Measurements from ENCODE around the gene CLIC4. TPM values are rescaled to one million over a fixed set of nuclear protein-coding genes. Genes with fewer than 3 reads are reported as not detected.

The CLIC4 gene
- polyA plus RNA-seq, 4 donors: 168 to 230 (median 203) TPM

DNA sequence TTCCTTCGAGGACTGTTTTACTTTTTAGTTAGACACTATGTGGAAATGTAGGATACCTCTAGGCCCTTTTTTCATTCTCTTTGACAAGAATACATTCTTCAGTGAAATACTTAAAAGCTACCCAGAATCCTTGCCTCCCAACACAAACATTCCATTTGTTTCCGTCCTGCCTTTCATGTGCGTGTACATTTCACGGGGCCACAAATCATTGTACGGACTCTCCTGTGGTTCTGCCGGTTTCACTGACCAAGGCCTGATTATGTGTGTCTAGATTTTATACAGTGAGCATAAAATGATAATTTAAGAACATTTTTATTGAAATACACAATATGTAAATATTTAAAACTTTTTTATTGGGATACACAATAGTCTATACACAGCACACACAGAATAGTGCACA lies 108.4 kb downstream of the CLIC4 start:
- no peak for DNase-seq (ENCODE audit: low read depth in 4 of 4, low spot score in 3 of 4)

DNA sequence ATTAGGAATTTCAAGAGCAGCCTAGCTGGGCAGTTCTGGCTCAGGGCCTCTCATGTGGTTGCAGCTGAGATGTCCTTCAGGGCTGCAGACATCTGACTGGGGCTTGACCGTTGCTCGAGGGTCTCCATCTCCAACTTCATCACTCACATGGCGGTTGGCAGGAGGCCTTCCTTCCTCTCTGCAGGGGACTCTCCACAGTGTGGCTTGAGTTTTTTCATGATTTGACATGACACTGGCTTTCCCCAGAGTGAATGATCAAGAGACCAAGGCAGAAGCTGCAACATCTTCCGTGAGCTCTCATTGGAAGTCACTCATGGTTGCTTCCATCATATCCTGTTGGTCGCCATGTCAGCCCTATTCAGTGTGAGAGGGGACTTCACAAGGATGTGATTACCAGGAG lies 110.2 kb downstream of the CLIC4 start:
- DNase-seq (ENCODE audit: low read depth in 4 of 4, low spot score in 3 of 4): no peak

DNA sequence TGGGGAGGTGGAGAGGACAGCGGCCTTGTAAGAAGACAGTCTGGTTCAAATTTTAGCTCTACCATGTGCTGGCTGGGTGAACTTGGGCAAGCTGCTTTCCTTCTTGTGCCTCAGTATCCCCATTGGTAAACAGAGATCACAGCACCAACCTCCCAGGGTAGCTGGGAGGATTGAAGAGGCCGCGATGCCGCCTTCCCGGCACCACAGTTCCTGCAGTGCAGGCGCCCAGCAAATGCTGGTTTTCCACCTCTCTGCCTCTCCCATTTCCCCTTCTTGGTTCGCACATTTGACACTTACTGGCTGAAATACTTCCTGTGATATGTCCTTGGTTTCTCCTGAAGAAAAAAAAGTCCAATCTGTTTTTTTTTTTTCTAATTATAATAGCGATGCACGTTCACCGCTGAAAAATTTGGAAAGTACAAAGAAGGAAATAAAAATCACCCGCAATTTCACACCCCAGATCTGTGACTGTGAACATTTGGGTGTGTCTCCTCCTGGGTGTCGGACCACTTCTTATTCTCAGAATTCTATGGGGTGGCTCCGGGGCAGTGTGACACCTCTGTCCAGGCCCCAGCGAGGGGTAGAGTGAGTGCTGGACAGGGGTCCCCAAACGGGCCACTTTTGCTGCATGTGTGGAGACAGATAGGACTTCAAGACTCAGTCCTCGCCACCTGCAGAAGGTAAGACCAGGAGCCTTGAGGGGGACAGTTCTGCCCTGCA lies 111.7 kb downstream of the CLIC4 start:
- no peak for DNase-seq (ENCODE audit: low read depth in 4 of 4, low spot score in 3 of 4)

DNA sequence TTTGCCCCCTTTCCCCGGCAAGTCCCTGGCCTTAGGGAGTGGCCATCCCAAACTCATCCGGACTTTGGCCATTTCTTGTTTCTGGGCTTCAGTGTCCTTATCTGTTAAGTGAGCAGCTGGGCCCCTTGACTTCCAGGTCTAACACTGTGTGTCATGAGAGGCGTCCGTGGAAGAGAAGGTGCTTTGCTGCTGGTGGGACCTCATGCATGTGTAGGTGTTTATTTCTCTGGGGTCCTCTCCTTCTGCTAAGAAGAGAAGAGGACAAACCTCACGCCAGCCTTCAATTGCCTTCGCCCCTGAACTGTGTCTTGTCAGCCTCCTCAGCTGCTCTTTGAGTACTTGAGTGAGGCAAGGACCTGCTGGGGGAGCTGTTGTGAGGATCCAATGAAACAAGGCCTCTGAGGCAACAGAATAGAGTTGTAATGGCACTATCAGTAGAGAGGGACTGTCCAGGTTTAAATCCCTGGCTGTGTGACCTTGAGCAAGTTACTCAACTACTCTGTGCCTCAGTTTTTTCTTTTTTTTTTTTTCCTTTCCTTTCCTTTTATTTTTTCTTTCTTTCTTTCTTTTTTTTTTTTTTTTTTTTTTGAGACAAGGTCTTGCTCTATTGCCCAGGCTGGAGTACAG lies 112.4 kb downstream of the CLIC4 start:
- DNase-seq (ENCODE audit: low read depth in 4 of 4, low spot score in 3 of 4): no peak

- DNase-seq (ENCODE audit: low read depth in 4 of 4, low spot score in 3 of 4): no peak
Observed at GRCh38 chr1:24858277-24858676, 113.0 kb downstream of the CLIC4 start.

GRCh38 chr1:24859063-24860010 lies 114.1 kb downstream of the CLIC4 start:
- DNase-seq (ENCODE audit: low read depth in 4 of 4, low spot score in 3 of 4): no peak

- DNase-seq (ENCODE audit: low read depth in 4 of 4, low spot score in 3 of 4): no peak
Observed at GRCh38 chr1:24860841-24861240, 115.6 kb downstream of the CLIC4 start.

DNA sequence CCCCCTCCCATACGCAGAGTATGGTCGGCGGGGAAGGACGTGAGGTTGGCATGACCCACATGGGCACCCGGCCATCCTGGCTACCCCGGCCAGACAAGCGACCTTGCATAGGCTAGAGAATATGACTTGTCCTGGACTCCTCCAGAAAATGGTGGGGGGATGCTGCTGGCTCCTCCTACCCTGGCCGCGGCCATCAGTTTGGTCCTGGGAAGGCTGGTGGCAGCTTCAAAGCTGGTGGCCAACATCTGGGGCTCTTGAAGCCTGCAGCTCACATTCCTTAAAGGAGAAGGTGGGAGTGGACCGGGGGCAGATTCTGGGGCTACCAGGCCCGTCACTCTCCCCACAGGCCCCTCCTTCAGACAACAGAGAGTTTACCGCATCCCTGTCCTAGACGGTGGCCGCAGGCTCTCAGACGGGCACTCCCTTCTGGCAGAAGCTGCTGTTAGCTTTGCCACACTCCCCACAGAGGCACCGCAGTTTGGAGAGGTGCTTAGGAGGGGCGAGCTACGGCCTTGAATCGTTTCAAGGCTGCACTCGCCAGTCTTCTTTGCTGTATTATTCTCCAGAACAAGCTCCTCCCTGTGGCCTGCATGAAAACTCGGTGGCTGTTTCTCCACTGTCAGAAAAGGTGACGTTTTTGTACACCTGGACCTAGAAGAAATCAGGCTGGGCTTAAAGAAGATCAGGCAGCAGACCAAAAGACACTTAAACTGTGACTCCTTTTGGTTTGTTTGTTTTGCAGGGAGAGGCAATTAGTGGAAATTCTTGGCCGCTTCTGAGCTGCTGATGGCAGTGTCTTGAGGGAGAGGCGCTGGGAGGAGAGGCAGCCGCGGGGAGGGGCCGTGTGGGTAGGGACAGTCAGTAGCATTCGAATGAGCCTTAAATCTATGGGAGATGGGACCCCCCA lies 116.8 kb downstream of the CLIC4 start:
- no peak for DNase-seq (ENCODE audit: low read depth in 4 of 4, low spot score in 3 of 4)

DNA sequence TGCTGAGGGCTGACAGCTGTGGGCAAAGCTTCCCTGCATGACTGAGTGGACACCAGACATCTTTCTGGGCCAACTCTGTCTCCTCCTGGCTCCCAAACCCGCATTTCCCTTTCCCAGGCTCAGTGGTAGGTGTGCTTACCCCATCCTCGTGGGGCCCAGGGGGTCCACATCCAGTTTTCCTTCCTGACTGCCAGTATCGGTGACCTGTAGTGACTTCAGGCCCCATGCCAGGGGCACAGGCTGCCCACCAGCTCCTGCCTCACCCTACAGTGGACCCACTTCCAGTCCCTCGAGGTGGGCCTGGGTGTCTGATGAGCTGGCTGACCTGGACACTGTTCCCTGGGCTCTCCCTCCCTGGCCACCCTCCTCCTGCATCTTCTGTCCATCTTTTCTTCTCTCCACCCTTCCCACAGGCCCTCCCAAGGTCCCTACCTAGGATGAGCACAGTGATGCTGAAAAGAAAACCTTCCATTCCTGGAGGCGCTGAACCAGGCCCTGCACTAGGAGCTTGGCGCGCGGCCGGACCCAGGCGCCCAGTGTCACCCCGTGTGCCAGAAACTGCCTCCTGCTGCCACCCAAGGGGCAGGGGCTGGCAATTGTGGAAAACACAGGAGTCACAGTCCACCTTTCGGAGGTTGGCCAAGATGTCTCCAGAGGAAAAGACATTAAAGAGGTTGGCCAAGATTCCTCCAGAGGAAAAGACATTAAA lies 117.7 kb downstream of the CLIC4 start:
- DNase-seq (ENCODE audit: low read depth in 4 of 4, low spot score in 3 of 4): no peak

DNA sequence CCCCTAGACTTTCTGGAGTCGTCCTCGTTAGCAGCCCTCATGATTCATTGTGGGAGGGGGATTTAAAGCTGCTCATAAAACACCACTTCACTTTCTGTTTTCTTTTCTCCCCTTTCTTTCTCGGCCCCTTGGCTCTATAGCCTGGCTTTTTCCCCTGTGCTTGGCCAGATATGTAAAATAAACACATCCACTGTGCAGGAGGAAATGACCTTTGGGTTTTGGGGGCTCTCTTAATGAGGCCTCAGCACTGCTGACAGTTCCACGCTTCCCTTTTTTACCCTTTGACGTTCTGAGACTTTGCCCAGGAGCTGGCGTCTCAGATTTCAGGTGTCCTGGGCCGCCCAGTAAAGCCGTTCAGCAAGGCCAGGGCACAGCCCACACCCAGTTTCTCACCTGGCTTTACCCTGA lies 119.1 kb downstream of the CLIC4 start:
- no peak for DNase-seq (ENCODE audit: low read depth in 4 of 4, low spot score in 3 of 4)

GRCh38 chr1:24865168-24865567 lies 119.9 kb downstream of the CLIC4 start:
- no peak for DNase-seq (ENCODE audit: low read depth in 4 of 4, low spot score in 3 of 4)

- no peak for DNase-seq (ENCODE audit: low read depth in 4 of 4, low spot score in 3 of 4)
Observed at GRCh38 chr1:24865587-24865986, 120.3 kb downstream of the CLIC4 start.

- no peak for DNase-seq (ENCODE audit: low read depth in 4 of 4, low spot score in 3 of 4)
Observed at GRCh38 chr1:24866211-24867083, 121.2 kb downstream of the CLIC4 start.

- no peak for DNase-seq (ENCODE audit: low read depth in 4 of 4, low spot score in 3 of 4)
Observed at GRCh38 chr1:24867084-24867870, 122.0 kb downstream of the CLIC4 start.

- no peak for DNase-seq (ENCODE audit: low read depth in 4 of 4, low spot score in 3 of 4)
Observed at GRCh38 chr1:24868016-24868875, 123.0 kb downstream of the CLIC4 start.

DNA sequence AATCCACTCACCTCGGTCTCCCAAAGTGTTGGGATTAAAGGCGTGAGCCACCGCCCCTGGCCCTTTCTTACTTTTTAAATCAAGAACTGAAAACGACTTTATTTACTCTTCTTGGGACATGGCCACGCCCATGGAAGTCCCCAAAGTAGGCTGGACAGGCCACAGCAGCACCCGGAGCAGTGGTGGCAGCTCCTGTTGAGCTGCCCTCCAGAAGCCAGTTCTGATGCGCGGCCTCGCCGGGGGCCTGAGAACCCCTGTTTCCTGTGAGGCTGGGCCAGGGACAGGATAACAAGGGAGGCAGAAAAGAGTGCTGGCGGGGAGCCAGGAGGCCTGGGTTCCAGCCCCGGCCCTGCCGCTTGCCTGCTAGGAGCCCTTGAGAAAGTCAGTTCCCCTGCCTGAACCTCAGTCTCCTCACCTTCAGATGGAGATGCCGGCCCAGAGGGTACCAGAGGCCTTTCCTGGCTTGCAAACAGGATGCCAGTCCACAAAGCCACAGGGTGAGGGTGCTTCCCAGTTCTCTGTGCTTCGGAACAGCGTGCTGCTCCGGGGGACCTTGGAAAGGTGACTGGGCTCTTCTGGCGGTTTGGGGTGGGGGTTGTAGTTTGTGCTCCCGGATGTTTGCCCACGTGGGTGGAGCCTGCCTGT lies 125.4 kb downstream of the CLIC4 start:
- DNase-seq (ENCODE audit: low read depth in 4 of 4, low spot score in 3 of 4): no peak

All from left renal pelvis (tissue), 4 donors.